Placental pericyte (primary cell): ENCODE data around the gene HYKK. TPM values are rescaled to one million over a fixed set of nuclear protein-coding genes. Genes with fewer than 3 reads are reported as not detected.

ENCODE experiments used
- total RNA-seq: library from RNA; depleted of rRNA; stranded (reverse); fragments of >200 nt; gene quantifications from 2 replicates; pipeline ENCODE4 v1.2.3, GENCODE V29; 2012

HYKK gene
- total RNA-seq: 1.1 TPM in 2 replicates

GRCh38 chr15:78506971-78507830 is at the start of gene HYKK:
TSS of gene HYKK (plus strand) at chr15:78507577. CDS start at chr15:78513089, 5,512 bp downstream.

GRCh38 chr15:78540141-78540870 is 32.9 kb downstream of the HYKK start, which contains the start of gene PSMA4:
TSS of gene PSMA4 (plus strand) at chr15:78540444. CDS start at chr15:78541928, 1,484 bp downstream.

GRCh38 chr15:78565097-78565950 is 57.9 kb downstream of the HYKK start, which contains the start of gene CHRNA5:
TSS of gene CHRNA5 (plus strand) at chr15:78565520. CDS start at chr15:78565720, 200 bp downstream.

Other genes with a start within 250 kb of the HYKK start
- gene DNAJA4, start 243.0 kb upstream of the HYKK start, total RNA-seq: 1.8 and 1.9 TPM in 2 replicates
- 67.8 and 67.9 TPM in 2 replicates for gene SKIC8, start 208.0 kb upstream of the HYKK start, total RNA-seq
- gene CRABP1, start 167.2 kb upstream of the HYKK start, total RNA-seq: not detected in 2 replicates
- 24.1 and 24.8 TPM in 2 replicates for gene IREB2, start 69.4 kb upstream of the HYKK start, total RNA-seq
- gene PSMA4, start 32.9 kb downstream of the HYKK start, total RNA-seq: 200 and 263 TPM in 2 replicates
- gene CHRNA5, start 57.9 kb downstream of the HYKK start, total RNA-seq: 0.66 and 2.0 TPM in 2 replicates
- under 0.01 TPM in 1 of 2 replicates, not detected in the other for gene CHRNA3, start 113.4 kb downstream of the HYKK start, total RNA-seq
- not detected in 2 replicates for gene CHRNB4, start 133.6 kb downstream of the HYKK start, total RNA-seq